Measurements from ENCODE around the gene ALG10B.

The ALG10B gene

GRCh38 chr12:38373784-38374183, 57.2 kb downstream of the ALG10B start:
- no peaks in the 10 kb centered on the region for H3K36me3 ChIP-seq (ENCODE audit: control insufficient read depth, low read length)
- no peak overlapping the region for H3K4me3 ChIP-seq (ENCODE audit: low read length)
- TF ChIP-seq EZH2phosphoT487 (IDR thresholded peaks at IDR 0.05; ENCODE audit: borderline replicate concordance, low read length) (no peak), CTCF (IDR thresholded peaks at IDR 0.05; ENCODE audit: low read depth, low read length, poor library complexity, severe bottlenecking) (no peak)
- H4K20me1 ChIP-seq (ENCODE audit: control insufficient read depth, insufficient read depth, low read depth, low read length): no peaks in the 10 kb centered on the region
- H3K9me3 ChIP-seq (ENCODE audit: control insufficient read depth, insufficient read depth, low read length): peaks cover 6% of the 10 kb centered on the region; the same call in 1 of the 2 replicates
- H3F3A ChIP-seq (ENCODE audit: control insufficient read depth, insufficient read depth): no peaks in the 10 kb centered on the region
- H3K27ac ChIP-seq (ENCODE audit: low read depth, low read length): no peak overlapping the region
- H3K27me3 ChIP-seq (ENCODE audit: control insufficient read depth, low read length): no peaks in the 10 kb centered on the region
- H3K9me2 ChIP-seq (replicated peaks; ENCODE audit: control insufficient read depth, low read length): no peaks in the 10 kb centered on the region
- H3K4me1 ChIP-seq (ENCODE audit: control insufficient read depth, low read length): no peaks in the 10 kb centered on the region
- no peak overlapping the region for H3K4me2 ChIP-seq (ENCODE audit: low read length)
- H3K79me2 ChIP-seq (ENCODE audit: control insufficient read depth, low read length): no peaks in the 10 kb centered on the region

- no peak for TF ChIP-seq EZH2phosphoT487 (IDR thresholded peaks at IDR 0.05; ENCODE audit: borderline replicate concordance, low read length)
- no peak for TF ChIP-seq CTCF (IDR thresholded peaks at IDR 0.05; ENCODE audit: low read depth, low read length, poor library complexity, severe bottlenecking)
- Histone ChIP-seq H3K4me1 (ENCODE audit: control insufficient read depth, low read length) (no peaks in the 10 kb centered on the region), H3K4me3 (ENCODE audit: low read length) (no peak overlapping the region), H3K27me3 (ENCODE audit: control insufficient read depth, low read length) (no peaks in the 10 kb centered on the region), H3K79me2 (ENCODE audit: control insufficient read depth, low read length) (no peaks in the 10 kb centered on the region), H4K20me1 (ENCODE audit: control insufficient read depth, insufficient read depth, low read depth, low read length) (no peaks in the 10 kb centered on the region), H3K36me3 (ENCODE audit: control insufficient read depth, low read length) (no peaks in the 10 kb centered on the region), H3F3A (ENCODE audit: control insufficient read depth, insufficient read depth) (no peaks in the 10 kb centered on the region), H3K9me3 (ENCODE audit: control insufficient read depth, insufficient read depth, low read length) (peaks cover 6% of the 10 kb centered on the region; the same call in 1 of the 2 replicates), H3K27ac (ENCODE audit: low read depth, low read length) (no peak overlapping the region), H3K4me2 (ENCODE audit: low read length) (no peak overlapping the region), H3K9me2 (replicated peaks; ENCODE audit: control insufficient read depth, low read length) (no peaks in the 10 kb centered on the region)
Observed at GRCh38 chr12:38374751-38375150, 58.2 kb downstream of the ALG10B start.

Data from DOHH2 (cell line).